GM12891 (cell line): ENCODE measurements around the gene CRB1.

Source experiments
- POLR2A ChIP-seq: IDR thresholded peaks from 2 replicates; pipeline ENCODE4 v1.6.1; 2011; ENCODE audit warnings: low read depth, low read length, control low read depth
- POLR2AphosphoS5 ChIP-seq: IDR thresholded peaks from 2 replicates; pipeline ENCODE4 v1.6.1; 2011; ENCODE audit warnings: low read depth, low read length, control low read depth

- TF ChIP-seq POLR2A (no peak), POLR2AphosphoS5 (no peak)
Measured at GRCh38 chr1:197277166-197277565, 9.1 kb downstream of the CRB1 start.
